ENCODE data around the gene TNFRSF6B. TPM values are rescaled to one million over a fixed set of nuclear protein-coding genes. Genes with fewer than 3 reads are reported as not detected.

TNFRSF6B gene
- polyA plus RNA-seq, 1 of the 3 experiments (the other 2 are of a cell fraction), result 9.4 TPM

GRCh38 chr20:63655249-63655648 lies 41.2 kb upstream of the TNFRSF6B start:
- DNase-seq, result no peak
- no peak overlapping the region for H3K9ac ChIP-seq
- no peak overlapping the region; a peak in 1 of 4 replicates for H3K27ac ChIP-seq (ENCODE audit: low read depth in 2 of 2, low read length in 1 of 2)
- H3F3A ChIP-seq (replicated peaks; ENCODE audit: insufficient read depth), result peaks cover 8% of the 10 kb centered on the region
- peaks cover 32% of the 10 kb centered on the region for H3K79me2 ChIP-seq (ENCODE audit: insufficient read depth)
- H3K9me3 ChIP-seq, result no peaks in the 10 kb centered on the region
- H3K4me2 ChIP-seq, result no peak overlapping the region
- no peak overlapping the region for H2AFZ ChIP-seq (ENCODE audit: low read depth)
- H3K36me3 ChIP-seq (replicated peaks in 1 of 2; ENCODE audit: control insufficient read depth in 1 of 2, insufficient read depth in 2 of 2, low read length in 1 of 2), result no peaks in the 10 kb centered on the region
- peaks cover 14% of the 10 kb centered on the region for H4K20me1 ChIP-seq (ENCODE audit: insufficient read depth)
- POLR2A ChIA-PET, result no interaction called here
- 90% methylated on average over 2 of the region's 4 CpGs for WGBS (ENCODE audit: low lambda C conversion rate)
- H3K4me1 ChIP-seq (ENCODE audit: control insufficient read depth in 1 of 2, insufficient read depth in 2 of 2, low read depth in 1 of 2, low read length in 1 of 2), result peaks cover 13 to 36% of the 10 kb centered on the region in 2 experiments; a peak in 2 of 4 replicates
- no peak for TF ChIP-seq USF1 (IDR thresholded peaks at IDR 0.05; ENCODE audit: borderline replicate concordance, low read depth)
- no peak for TF ChIP-seq ZBTB33 (IDR thresholded peaks at IDR 0.05; ENCODE audit: borderline replicate concordance, low read depth)
- TF ChIP-seq RAD21 (IDR thresholded peaks at IDR 0.05; ENCODE audit: low read length), result no peak
- TF ChIP-seq CTCF (IDR thresholded peaks at IDR 0.05), result no peak
- no peak for TF ChIP-seq NRF1 (IDR thresholded peaks at IDR 0.05; ENCODE audit: low read depth, low read length)
- no peak for TF ChIP-seq GABPA (IDR thresholded peaks at IDR 0.05; ENCODE audit: low read depth)
- TF ChIP-seq GATA2 (CRISPR knock-in tag; IDR thresholded peaks at IDR 0.05), result no peak
- no peak for TF ChIP-seq USF2 (IDR thresholded peaks at IDR 0.05; ENCODE audit: borderline replicate concordance, low read depth, low read length)
- no peak for TF ChIP-seq TCF12 (IDR thresholded peaks at IDR 0.05)
- TF ChIP-seq RXRA (IDR thresholded peaks at IDR 0.05; ENCODE audit: borderline replicate concordance, low read depth), result no peak
- TF ChIP-seq SMC3 (IDR thresholded peaks at IDR 0.05; ENCODE audit: low read depth, low read length), result no peak
- no peak for TF ChIP-seq POLR2AphosphoS5 (IDR thresholded peaks at IDR 0.05; ENCODE audit: low read depth, low read length)
- TF ChIP-seq YY1 (IDR thresholded peaks at IDR 0.05; ENCODE audit: low read depth), result no peak
- no peak for TF ChIP-seq PBX3 (IDR thresholded peaks at IDR 0.05)
- no peak for TF ChIP-seq FOXJ3 (CRISPR knock-in tag; IDR thresholded peaks at IDR 0.05)
- TF ChIP-seq CHD2 (IDR thresholded peaks at IDR 0.05; ENCODE audit: low read length, partially characterized antibody), result no peak
- TF ChIP-seq MAX (IDR thresholded peaks at IDR 0.05; ENCODE audit: low read depth), result no peak
- no peak for TF ChIP-seq RCOR1 (IDR thresholded peaks at IDR 0.05; ENCODE audit: low read length)
- no peak for TF ChIP-seq ELF1 (IDR thresholded peaks at IDR 0.05)
- CTCF ChIA-PET, result interaction anchor here (5.5 kb wide), 1 partner anchor 117 kb away, joined by 27 read pairs; the partner anchor contains the start of gene PTK6
- no peak overlapping the region for H3K4me3 ChIP-seq (ENCODE audit: low read depth in 2 of 2, low read length in 1 of 2)
- no peaks in the 10 kb centered on the region for H3K9me2 ChIP-seq
- no peaks in the 10 kb centered on the region for H3K27me3 ChIP-seq (ENCODE audit: insufficient read depth)

Data from SK-N-SH (cell line).